GM20000 (cell line): Measurements from ENCODE around the gene HPCAL1.
"Not testable (repeated sequence)": the region's sequence is repeated elsewhere in the genome, so short reads cannot be mapped to it uniquely, and the experiment has no call there.

Source experiments
- DNase-seq: peaks from one replicate; pipeline ENCODE4 v3.0.0; 2012; ENCODE audit warnings: low spot score
- CTCF ChIP-seq: IDR thresholded peaks from 2 replicates; pipeline ENCODE4 v1.5.1; 2012; ENCODE audit warnings: mild to moderate bottlenecking, control low read depth; ENCODE audit errors: extremely low read depth, missing control alignments

Gene HPCAL1

GRCh38 chr2:10257036-10257435 is 45.7 kb upstream of the HPCAL1 start:
- DNase-seq = no peak
- no peak for TF ChIP-seq CTCF

DNA sequence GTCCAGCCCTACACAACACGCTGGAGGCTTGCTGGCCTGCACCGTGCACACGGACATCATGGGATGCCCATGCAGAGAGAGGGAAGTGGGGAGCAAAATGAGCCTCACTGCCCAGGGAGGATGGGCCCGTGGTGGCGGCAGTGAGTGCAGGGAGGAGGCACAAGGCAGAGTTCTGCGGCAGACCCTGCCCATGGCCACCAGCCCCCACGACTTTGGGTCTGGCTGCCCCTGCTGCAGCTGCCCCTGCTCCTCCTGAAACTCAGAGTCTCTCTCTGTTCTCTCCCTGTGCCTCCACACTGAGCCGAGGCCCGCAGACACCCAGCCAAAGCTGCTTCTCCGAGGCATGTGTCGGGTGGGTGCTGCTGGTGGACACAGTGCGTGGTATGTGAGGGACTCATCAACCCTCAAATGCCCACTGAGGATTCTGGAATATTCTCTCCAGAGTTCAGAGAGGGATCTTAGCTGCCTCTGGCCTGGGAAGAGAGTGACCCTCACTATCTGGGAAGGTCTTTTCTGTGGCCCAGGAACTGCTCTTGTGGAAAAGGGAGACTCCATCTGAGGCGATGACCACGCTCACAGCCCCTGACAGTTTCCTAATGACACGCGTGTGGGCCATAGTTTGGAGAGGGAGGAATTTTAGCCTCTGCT is 45.1 kb upstream of the HPCAL1 start:
- TF ChIP-seq CTCF = no peak
- DNase-seq = no peak

DNA sequence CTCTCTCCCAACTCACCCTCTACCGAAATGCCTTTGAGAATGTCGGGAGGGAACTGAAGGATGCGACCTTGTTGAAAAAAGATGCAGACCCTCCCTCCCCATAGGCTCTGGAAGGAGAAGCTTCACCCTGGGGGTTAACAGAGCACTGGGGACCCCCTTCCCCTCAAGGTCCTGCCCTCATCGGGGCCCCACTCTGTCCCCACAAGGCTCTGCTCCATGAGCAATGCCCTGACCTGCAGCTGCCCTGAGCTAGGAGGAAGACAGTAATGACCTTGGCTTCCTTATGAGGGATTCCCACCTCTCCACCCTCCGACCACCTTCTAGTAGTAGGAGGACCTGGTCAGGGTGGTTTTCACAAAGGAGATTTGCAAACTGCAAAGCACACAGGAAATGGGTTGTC is 44.4 kb upstream of the HPCAL1 start:
- no peak for TF ChIP-seq CTCF
- no peak for DNase-seq

DNA sequence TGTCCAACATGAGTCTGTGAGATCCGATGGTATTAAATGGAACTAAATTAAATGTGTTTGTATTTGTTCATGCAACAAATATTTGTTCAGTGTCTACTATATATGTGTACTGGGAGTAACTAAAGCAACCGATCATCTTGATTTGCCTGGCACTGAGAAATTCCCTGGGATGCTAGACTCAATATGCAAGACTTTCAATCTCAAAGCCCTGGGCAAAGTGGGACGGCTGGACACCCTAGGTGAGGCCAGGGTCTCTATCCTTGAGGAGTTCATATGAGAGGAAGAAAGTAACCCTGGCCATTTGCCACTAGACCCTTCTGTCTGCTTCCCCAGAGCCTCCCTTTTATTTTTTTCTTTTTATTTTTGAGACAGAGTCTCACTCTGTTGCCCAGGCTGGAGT is 44.0 kb upstream of the HPCAL1 start:
- no peak for TF ChIP-seq CTCF
- no peak for DNase-seq

GRCh38 chr2:10260130-10260529 is 42.6 kb upstream of the HPCAL1 start:
- TF ChIP-seq CTCF = no peak
- no peak for DNase-seq

DNA sequence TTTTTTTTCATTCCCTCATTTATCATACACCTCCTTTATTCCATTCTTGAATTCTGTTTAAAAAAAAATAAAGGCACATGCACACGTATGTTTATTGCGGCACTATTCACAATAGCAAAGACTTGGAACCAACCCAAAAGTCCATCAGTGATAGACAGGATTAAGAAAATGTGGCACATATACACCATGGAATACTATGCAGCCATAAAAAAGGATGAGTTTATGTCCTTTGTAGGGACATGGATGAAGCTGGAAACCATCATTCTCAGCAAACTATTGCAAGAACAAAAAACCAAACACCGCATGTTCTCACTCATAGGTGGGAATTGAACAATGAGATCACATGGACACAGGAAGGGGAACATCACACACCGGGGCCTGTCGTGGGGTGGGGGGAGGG is 39.2 kb upstream of the HPCAL1 start:
- DNase-seq = not testable (repeated sequence)

- DNase-seq = no peak
- no peak for TF ChIP-seq CTCF
Measured at GRCh38 chr2:10264506-10265328, 38.0 kb upstream of the HPCAL1 start.
